Measurements from ENCODE around the gene ATP9A.
A peak's percentile ranks its signal among the peaks of the same experiment; 100 is the strongest.
"Not testable (repeated sequence)": the region's sequence is repeated elsewhere in the genome, so short reads cannot be mapped to it uniquely, and the experiment has no call there.

ATP9A gene

GRCh38 chr20:51767867-51768758, at the start of gene ATP9A:
Gene ATP9A, minus strand, starts transcription at chr20:51768390. Its CDS starts 21 bp downstream, at chr20:51768369.
- DNase-seq: no peak

- DNase-seq: not testable (repeated sequence)
Measured at GRCh38 chr20:51816856-51817255, 48.7 kb upstream of the ATP9A start.

- DNase-seq: no peak
Measured at GRCh38 chr20:51815383-51816076, 47.3 kb upstream of the ATP9A start.

- DNase-seq: no peak
Measured at GRCh38 chr20:51812861-51813260, 44.7 kb upstream of the ATP9A start.

GRCh38 chr20:51811514-51812128, 43.4 kb upstream of the ATP9A start:
- no peak for DNase-seq

- no peak for DNase-seq
Measured at GRCh38 chr20:51811042-51811355, 42.8 kb upstream of the ATP9A start.

GRCh38 chr20:51810155-51811041, 42.2 kb upstream of the ATP9A start:
- DNase-seq: no peak

GRCh38 chr20:51807720-51808250, 39.6 kb upstream of the ATP9A start:
- no peak for DNase-seq

GRCh38 chr20:51804754-51805153, 36.6 kb upstream of the ATP9A start:
- DNase-seq: no peak

GRCh38 chr20:51803148-51803854, 35.1 kb upstream of the ATP9A start:
- no peak for DNase-seq

- DNase-seq: no peak
Measured at GRCh38 chr20:51802170-51802751, 34.1 kb upstream of the ATP9A start, which contains the start of gene SALL4. Gene SALL4, minus strand, starts transcription at chr20:51802521. Its CDS starts 113 bp downstream, at chr20:51802408.

- no peak for DNase-seq
Measured at GRCh38 chr20:51801823-51802123, 33.6 kb upstream of the ATP9A start.

- no peak for DNase-seq
Measured at GRCh38 chr20:51801122-51801822, 33.1 kb upstream of the ATP9A start.

GRCh38 chr20:51800872-51801121, 32.6 kb upstream of the ATP9A start:
- no peak for DNase-seq

GRCh38 chr20:51800060-51800871, 32.1 kb upstream of the ATP9A start:
- DNase-seq: peak; percentile 55

GRCh38 chr20:51799401-51799860, 31.2 kb upstream of the ATP9A start:
- no peak for DNase-seq

- no peak for DNase-seq
Measured at GRCh38 chr20:51797357-51798025, 29.3 kb upstream of the ATP9A start.

- DNase-seq: no peak
Measured at GRCh38 chr20:51796340-51796739, 28.1 kb upstream of the ATP9A start.

GRCh38 chr20:51792960-51793359, 24.8 kb upstream of the ATP9A start:
- DNase-seq: no peak

- DNase-seq: no peak
Measured at GRCh38 chr20:51791626-51792025, 23.4 kb upstream of the ATP9A start.
